ENCODE measurements around the gene TRABD.

DNA sequence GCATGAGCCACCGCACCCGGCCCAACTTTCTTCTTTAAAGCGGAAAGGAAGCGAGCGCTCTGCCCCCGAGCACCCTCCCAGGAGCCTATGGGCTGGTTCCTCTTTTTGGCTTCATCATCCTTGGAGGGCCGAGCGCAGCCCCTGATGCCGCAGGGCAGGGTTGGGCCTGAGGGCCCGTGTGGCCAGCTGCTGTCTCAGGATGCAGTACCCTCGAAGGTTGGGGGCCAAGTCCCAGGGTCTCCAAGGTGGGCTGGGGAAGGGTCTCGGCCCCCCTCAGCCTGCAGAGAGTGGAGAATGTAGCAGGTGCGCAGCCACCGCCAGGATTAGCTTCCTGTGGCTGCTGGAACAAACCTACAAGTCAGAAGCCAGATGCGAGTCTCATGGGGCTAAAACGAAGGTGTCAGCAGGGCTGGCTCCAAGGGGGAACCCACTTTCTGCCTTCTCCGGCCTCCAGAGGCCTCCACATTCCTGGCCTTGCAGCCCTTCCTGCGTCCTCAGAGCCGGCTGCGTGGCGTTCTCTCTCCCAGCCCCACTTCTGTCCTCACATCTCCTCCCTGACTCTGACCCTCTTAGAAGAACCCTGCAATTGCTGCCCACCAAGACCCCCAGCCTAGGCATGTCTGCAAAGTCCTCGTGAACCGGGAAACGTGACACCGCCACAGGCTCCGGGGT lies 12.3 kb upstream of the TRABD start:
- TF ChIP-seq, protein P1, sequence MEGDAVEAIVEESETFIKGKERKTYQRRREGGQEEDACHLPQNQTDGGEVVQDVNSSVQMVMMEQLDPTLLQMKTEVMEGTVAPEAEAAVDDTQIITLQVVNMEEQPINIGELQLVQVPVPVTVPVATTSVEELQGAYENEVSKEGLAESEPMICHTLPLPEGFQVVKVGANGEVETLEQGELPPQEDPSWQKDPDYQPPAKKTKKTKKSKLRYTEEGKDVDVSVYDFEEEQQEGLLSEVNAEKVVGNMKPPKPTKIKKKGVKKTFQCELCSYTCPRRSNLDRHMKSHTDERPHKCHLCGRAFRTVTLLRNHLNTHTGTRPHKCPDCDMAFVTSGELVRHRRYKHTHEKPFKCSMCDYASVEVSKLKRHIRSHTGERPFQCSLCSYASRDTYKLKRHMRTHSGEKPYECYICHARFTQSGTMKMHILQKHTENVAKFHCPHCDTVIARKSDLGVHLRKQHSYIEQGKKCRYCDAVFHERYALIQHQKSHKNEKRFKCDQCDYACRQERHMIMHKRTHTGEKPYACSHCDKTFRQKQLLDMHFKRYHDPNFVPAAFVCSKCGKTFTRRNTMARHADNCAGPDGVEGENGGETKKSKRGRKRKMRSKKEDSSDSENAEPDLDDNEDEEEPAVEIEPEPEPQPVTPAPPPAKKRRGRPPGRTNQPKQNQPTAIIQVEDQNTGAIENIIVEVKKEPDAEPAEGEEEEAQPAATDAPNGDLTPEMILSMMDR (IDR thresholded peaks at IDR 0.05 in 4 of 5, conservative IDR thresholded peaks at IDR 0.05 in 1 of 5): no peak
- no peak for TF ChIP-seq POLR2A (IDR thresholded peaks at IDR 0.05)

Measured in gastrocnemius medialis (tissue), 4 donors.